Hepatocyte (in vitro differentiated cells): ENCODE results near the gene FBXO36. TPM values are rescaled to one million over a fixed set of nuclear protein-coding genes. Genes with fewer than 3 reads are reported as not detected.

Experiments used
- DNase-seq: peaks from one replicate; pipeline ENCODE4 v3.0.0-alpha.2; 2016; ENCODE audit warnings: low spot score
- H2AFZ ChIP-seq: fragments of 200-600 bp; sonication (generic); 2 replicates; pipeline ENCODE4 v1.6.0; 2016; ENCODE audit warnings: antibody characterized with exemption, mild to moderate bottlenecking
- H3K27ac ChIP-seq: fragments of 200-600 bp; sonication (generic); 2 replicates; pipeline ENCODE4 v1.5.1; 2016; ENCODE audit warnings: mild to moderate bottlenecking
- H3K27me3 ChIP-seq: fragments of 200-600 bp; sonication (generic); 2 replicates; pipeline ENCODE4 v1.6.1; 2016
- H3K36me3 ChIP-seq: fragments of 200-600 bp; sonication (generic); replicated peaks from 2 replicates; pipeline ENCODE4 v1.5.1; 2016; ENCODE audit warnings: low read depth; ENCODE audit not compliant: insufficient read depth
- H3K4me1 ChIP-seq: fragments of 200-600 bp; sonication (generic); 2 replicates; pipeline ENCODE4 v1.5.1; 2016; ENCODE audit warnings: mild to moderate bottlenecking, moderate library complexity; ENCODE audit not compliant: insufficient read depth
- H3K4me2 ChIP-seq: fragments of 200-600 bp; sonication (generic); 2 replicates; pipeline ENCODE4 v1.6.0; 2016
- H3K4me3 ChIP-seq: fragments of 200-600 bp; sonication (generic); 2 replicates; pipeline ENCODE4 v1.5.1; 2016; ENCODE audit warnings: mild to moderate bottlenecking
- H3K79me2 ChIP-seq: fragments of 200-600 bp; sonication (generic); 2 replicates; pipeline ENCODE4 v1.6.0; 2017; ENCODE audit warnings: mild to moderate bottlenecking
- H3K9me2 ChIP-seq: fragments of 200-600 bp; sonication (generic); replicated peaks from 2 replicates; pipeline ENCODE4 v1.6.0; 2017; ENCODE audit warnings: mild to moderate bottlenecking; ENCODE audit not compliant: insufficient read depth
- H3K9me3 ChIP-seq: fragments of 200-600 bp; sonication (generic); 2 replicates; pipeline ENCODE4 v1.5.1; 2016; ENCODE audit warnings: low read depth, mild to moderate bottlenecking
- H4K20me1 ChIP-seq: fragments of 200-600 bp; sonication (generic); 2 replicates; pipeline ENCODE4 v1.6.0; 2016; ENCODE audit warnings: mild to moderate bottlenecking; ENCODE audit not compliant: insufficient read depth, poor library complexity, severe bottlenecking
- CTCF ChIP-seq: fragments of 200-600 bp; sonication (generic); IDR thresholded peaks from 2 replicates; pipeline ENCODE4 v1.5.1; 2016; ENCODE audit warnings: antibody characterized with exemption, mild to moderate bottlenecking; ENCODE audit not compliant: poor library complexity
- EZH2 ChIP-seq: fragments of 200-600 bp; sonication (generic); IDR thresholded peaks from 2 replicates; pipeline ENCODE4 v1.6.1; 2016; ENCODE audit warnings: antibody characterized with exemption, mild to moderate bottlenecking, borderline replicate concordance
- EZH2phosphoT487 ChIP-seq: fragments of 200-600 bp; sonication (generic); IDR thresholded peaks from one replicate; pipeline ENCODE4 v1.6.1; 2018; ENCODE audit warnings: antibody characterized with exemption, mild to moderate bottlenecking, low read depth, moderate library complexity; ENCODE audit not compliant: unreplicated experiment, severe bottlenecking
- WGBS: methylation state at CpG from one replicate; pipeline ENCODE4 v1.1.6; 2016; ENCODE audit warnings: low lambda C conversion rate; ENCODE audit errors: missing lambda C conversion rate; 5-methylcytosine and 5-hydroxymethylcytosine counted together
- polyA plus RNA-seq: library from polyadenylated mRNA; unstranded; fragments of >200 nt; fragmentation: Nextera tagmentation; extraction: Ambion mirVana; gene quantifications from 2 replicates; pipeline ENCODE4 v1.2.1, GENCODE V29; 2016
- total RNA-seq: library from RNA; depleted of rRNA; stranded (reverse); fragments of >200 nt; gene quantifications from 2 replicates; pipeline ENCODE4 v1.2.3, GENCODE V29; 2014

Gene FBXO36
- total and polyA plus RNA-seq, 2 experiments from 2014 or later = 2.6 to 6.1 TPM

- Histone ChIP-seq H3K9me2 (no peaks in the 10 kb centered on the region), H3K27me3 (no peaks in the 10 kb centered on the region), H3K79me2 (peaks cover 94% of the 10 kb centered on the region), H4K20me1 (peaks cover 47% of the 10 kb centered on the region), H3K4me3 (no peak overlapping the region), H3K27ac (no peak overlapping the region), H2AFZ (no peak overlapping the region), H3K36me3 (no peaks in the 10 kb centered on the region), H3K4me2 (no peak overlapping the region), H3K4me1 (peaks cover 11% of the 10 kb centered on the region), H3K9me3 (no peaks in the 10 kb centered on the region)
- no peak for DNase-seq
- TF ChIP-seq EZH2 (no peak), CTCF (no peak), EZH2phosphoT487 (no peak)
- 98% methylated on average over 2 of the region's 2 CpGs for WGBS
These were observed 46.8 kb upstream of the FBXO36 start for GRCh38 chr2:229875549-229875948.

GRCh38 chr2:229879191-229879950 is 42.9 kb upstream of the FBXO36 start:
- H3K4me2 ChIP-seq = no peak overlapping the region
- H3K79me2 ChIP-seq = peaks cover 95% of the 10 kb centered on the region
- no peak overlapping the region for H3K27ac ChIP-seq
- H4K20me1 ChIP-seq = peaks cover 45% of the 10 kb centered on the region
- no peaks in the 10 kb centered on the region for H3K27me3 ChIP-seq
- H3K9me2 ChIP-seq = no peaks in the 10 kb centered on the region
- H3K4me3 ChIP-seq = no peak overlapping the region
- no peaks in the 10 kb centered on the region for H3K9me3 ChIP-seq
- TF ChIP-seq CTCF (no peak), EZH2 (no peak), EZH2phosphoT487 (no peak)
- 94% methylated on average over 6 of the region's 6 CpGs for WGBS
- no peak overlapping the region for H2AFZ ChIP-seq
- H3K36me3 ChIP-seq = no peaks in the 10 kb centered on the region
- H3K4me1 ChIP-seq = no peaks in the 10 kb centered on the region
- no peak for DNase-seq

DNA sequence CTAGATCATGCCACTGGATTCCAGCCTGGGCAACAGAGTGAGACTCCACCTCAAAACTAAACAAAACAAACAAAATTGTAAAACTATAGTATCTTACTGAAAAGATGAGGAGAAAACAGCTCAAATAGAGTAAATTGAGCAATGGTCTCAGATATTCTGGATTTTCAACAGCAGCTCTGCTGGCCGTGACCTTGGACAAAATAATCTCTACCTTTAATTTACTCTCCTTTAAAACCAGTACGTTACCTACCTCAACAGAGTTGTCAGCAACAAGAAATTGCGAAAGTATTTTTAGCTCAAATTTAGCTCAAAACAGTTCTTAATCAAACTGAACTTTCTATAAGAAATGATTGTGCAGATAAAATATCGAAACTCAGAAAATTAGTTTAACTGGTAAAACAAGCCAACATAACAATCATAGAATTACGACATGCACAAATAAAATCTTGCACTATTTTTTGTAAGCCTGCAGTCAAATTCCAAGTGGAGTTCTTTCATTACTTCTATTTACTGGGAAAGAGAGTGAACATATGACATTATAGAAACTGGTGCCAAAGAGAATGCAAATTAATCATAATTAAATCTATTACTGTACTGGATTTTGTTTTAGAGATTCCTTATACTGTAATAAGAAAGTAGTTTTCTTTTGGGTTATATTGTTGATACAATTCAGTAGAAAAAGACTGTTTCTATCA is 41.3 kb upstream of the FBXO36 start:
- H4K20me1 ChIP-seq = peaks cover 49% of the 10 kb centered on the region
- no peaks in the 10 kb centered on the region for H3K9me3 ChIP-seq
- no peak overlapping the region for H2AFZ ChIP-seq
- no peak overlapping the region for H3K27ac ChIP-seq
- no peak for DNase-seq
- H3K4me1 ChIP-seq = no peaks in the 10 kb centered on the region
- WGBS = 96% methylated on average over 5 of the region's 5 CpGs
- peaks cover 95% of the 10 kb centered on the region for H3K79me2 ChIP-seq
- H3K36me3 ChIP-seq = no peaks in the 10 kb centered on the region
- TF ChIP-seq CTCF (no peak), EZH2phosphoT487 (no peak), EZH2 (no peak)
- no peaks in the 10 kb centered on the region for H3K27me3 ChIP-seq
- H3K4me3 ChIP-seq = no peak overlapping the region
- H3K4me2 ChIP-seq = no peak overlapping the region
- H3K9me2 ChIP-seq = no peaks in the 10 kb centered on the region
